ENCODE measurements around the gene OR1A2. TPM values are rescaled to one million over a fixed set of nuclear protein-coding genes. Genes with fewer than 3 reads are reported as not detected.

Gene OR1A2
- total and polyA plus RNA-seq, 2 of the 13 experiments (the other 11 are each of a cell fraction or from before 2014, with no cell fraction given), result not detected

DNA sequence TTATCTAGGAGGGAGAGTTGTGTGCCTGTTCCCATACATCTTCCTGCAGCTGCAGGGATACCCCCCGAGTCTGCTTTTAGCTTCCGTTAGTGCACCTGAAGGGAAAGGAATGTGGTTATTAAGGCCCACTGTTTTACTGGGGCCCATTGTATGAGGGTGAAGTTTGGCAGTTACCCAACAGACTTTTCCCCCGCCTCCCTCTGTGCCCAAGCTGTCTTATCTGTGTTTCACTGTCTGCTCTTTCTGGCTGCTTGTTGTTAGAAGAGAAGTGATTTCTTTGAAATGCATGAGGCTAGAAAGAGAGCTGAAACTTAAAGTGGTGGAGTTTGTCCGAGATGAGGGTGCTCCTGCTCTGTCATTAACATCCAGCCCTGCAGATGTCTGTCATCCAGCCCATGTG is 7.4 kb upstream of the OR1A2 start:
- Histone ChIP-seq H3K9ac (ENCODE audit: insufficient read depth, low read depth, low read length) (no peak overlapping the region), H3K4me3 (replicated peaks in 1 of 3; ENCODE audit: insufficient read depth in 1 of 3, low read depth in 2 of 3, low read length in 3 of 3) (no peak overlapping the region), H3K4me2 (ENCODE audit: low read depth, low read length) (no peak overlapping the region), H3K27me3 (ENCODE audit: control insufficient read depth in 1 of 2, insufficient read depth in 2 of 2, low read length in 2 of 2) (no peaks in the 10 kb centered on the region), H3K9me3 (ENCODE audit: low read length) (no peaks in the 10 kb centered on the region), H2AFZ (ENCODE audit: low read length) (no peak overlapping the region), H3K36me3 (replicated peaks in 1 of 2; ENCODE audit: control insufficient read depth in 1 of 2, insufficient read depth in 2 of 2, low read length in 2 of 2) (no peaks in the 10 kb centered on the region), H3K79me2 (ENCODE audit: insufficient read depth, low read length) (no peaks in the 10 kb centered on the region), H3K4me1 (ENCODE audit: insufficient read depth, low read length) (no peaks in the 10 kb centered on the region), H4K20me1 (ENCODE audit: insufficient read depth, low read length) (no peaks in the 10 kb centered on the region), H3K27ac (ENCODE audit: extremely low read length, insufficient read depth, low read length) (no peak overlapping the region)
- BruUV-seq (replicated peaks), result no TSS peak
- ChIA-PET POLR2A (no interaction called here), CTCF (ENCODE audit: low intra/inter-chr PET ratio, low total read pairs) (no interaction called here)
- no peak for TF ChIP-seq ZFP90 (CRISPR knock-in tag; IDR thresholded peaks at IDR 0.05; ENCODE audit: borderline replicate concordance)
- TF ChIP-seq, protein P1, sequence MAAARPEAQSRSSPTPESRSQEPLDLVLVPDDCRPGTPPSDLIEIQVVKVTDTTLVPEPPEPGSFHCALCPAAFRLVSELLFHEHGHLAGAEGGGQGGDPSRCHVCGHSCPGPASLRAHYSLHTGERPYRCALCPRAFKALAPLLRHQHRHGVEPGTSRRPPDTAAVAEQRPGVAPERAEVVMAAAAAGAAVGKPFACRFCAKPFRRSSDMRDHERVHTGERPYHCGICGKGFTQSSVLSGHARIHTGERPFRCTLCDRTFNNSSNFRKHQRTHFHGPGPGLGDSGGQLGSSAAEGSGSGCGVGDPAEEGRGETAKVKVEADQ (CRISPR knock-in tag; IDR thresholded peaks at IDR 0.05; ENCODE audit: borderline replicate concordance), result no peak
- TF ChIP-seq RARG (CRISPR knock-in tag; IDR thresholded peaks at IDR 0.05; ENCODE audit: low read depth), result no peak
- TF ChIP-seq ZNF224 (CRISPR knock-in tag; IDR thresholded peaks at IDR 0.05), result no peak
- no peak for TF ChIP-seq ATF7-NPFF (CRISPR knock-in tag; IDR thresholded peaks at IDR 0.05; ENCODE audit: low read depth)
- in situ Hi-C loops (cut with HindIII; ENCODE audit: extremely low pct_ligation_motif_present, low pct_unique_long_range_greater_than_20kb) (no loop called here), intact Hi-C loops (cut with micrococcal nuclease; ENCODE audit: unreplicated experiment) (no loop called here)
- FAIRE-seq, result no peak
- ATAC-seq, result no peak
- WGBS (ENCODE audit: low lambda C conversion rate), result 3% methylated on average over 4 of the region's 4 CpGs
- no peak for DNase-seq (ENCODE audit: low spot score)

DNA sequence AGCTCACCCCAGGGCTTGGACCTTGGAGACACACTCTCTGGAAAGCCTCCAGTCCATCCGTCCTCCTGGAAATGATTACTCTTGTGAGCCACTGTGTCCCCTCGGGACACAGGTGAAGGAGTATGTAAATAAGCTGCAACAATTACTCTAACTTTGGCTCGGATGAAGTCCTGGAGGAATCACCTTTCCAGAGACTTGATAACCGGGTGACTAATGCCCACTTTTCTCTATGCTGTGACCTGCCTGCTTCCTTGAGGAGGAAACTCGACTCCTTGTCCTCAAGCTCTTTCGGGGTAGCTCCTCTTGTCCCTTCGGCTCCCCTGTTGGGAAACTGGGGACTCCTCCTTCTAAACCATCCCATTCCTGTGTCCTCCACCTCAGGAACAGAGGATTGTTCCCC is 10.0 kb downstream of the OR1A2 start, which contains the start of gene OR1A1:
Gene OR1A1 (plus strand): TSS at position 301 of the 400 bp plus-strand sequence. CDS start 7,954 bp downstream, outside the sequence.
- ChIA-PET CTCF (ENCODE audit: low intra/inter-chr PET ratio, low total read pairs) (no interaction called here), POLR2A (no interaction called here)
- intact Hi-C loops (cut with micrococcal nuclease; ENCODE audit: unreplicated experiment), result no loop called here
- WGBS (ENCODE audit: low lambda C conversion rate), result 0% methylated on average over 4 of the region's 7 CpGs
- Histone ChIP-seq H3K27ac (ENCODE audit: extremely low read length, insufficient read depth, low read length) (no peak within 1 kb of the TSS), H3K9ac (ENCODE audit: insufficient read depth, low read depth, low read length) (no peak within 1 kb of the TSS), H3K4me2 (ENCODE audit: low read depth, low read length) (no peak within 1 kb of the TSS), H3K4me1 (ENCODE audit: insufficient read depth, low read length) (no peaks in the 10 kb centered on the region), H3K9me3 (ENCODE audit: low read length) (no peaks in the 10 kb centered on the region; the same call in 1 of the 2 replicates), H2AFZ (ENCODE audit: low read length) (no peak within 1 kb of the TSS), H3K27me3 (ENCODE audit: control insufficient read depth in 1 of 2, insufficient read depth in 2 of 2, low read length in 2 of 2) (peaks cover 0 to 5% of the 10 kb centered on the region in 2 experiments; a peak in 2 of 5 replicates), H3K79me2 (ENCODE audit: insufficient read depth, low read length) (no peaks in the 10 kb centered on the region), H3K4me3 (replicated peaks in 1 of 3; ENCODE audit: insufficient read depth in 1 of 3, low read depth in 2 of 3, low read length in 3 of 3) (no peak within 1 kb of the TSS), H3K36me3 (replicated peaks in 1 of 2; ENCODE audit: control insufficient read depth in 1 of 2, insufficient read depth in 2 of 2, low read length in 2 of 2) (no peaks in the 10 kb centered on the region), H4K20me1 (ENCODE audit: insufficient read depth, low read length) (no peaks in the 10 kb centered on the region)
- in situ Hi-C loops (cut with HindIII; ENCODE audit: extremely low pct_ligation_motif_present, low pct_unique_long_range_greater_than_20kb), result no loop called here
- DNase-seq (ENCODE audit: low spot score) (no peak), ATAC-seq (no peak), FAIRE-seq (no peak)
- no TSS peak for BruUV-seq (replicated peaks)
- TF ChIP-seq ATF4 (CRISPR knock-in tag; IDR thresholded peaks at IDR 0.05) (no peak), MAFF (IDR thresholded peaks at IDR 0.05; ENCODE audit: low read depth, low read length) (no peak), U2AF1 (optimal IDR thresholded peaks at IDR 0.05; ENCODE audit: low read depth, low read length) (no peak), ZNF441 (CRISPR knock-in tag; IDR thresholded peaks at IDR 0.05; ENCODE audit: borderline replicate concordance) (no peak), FOSL1 (CRISPR knock-in tag; IDR thresholded peaks at IDR 0.05; ENCODE audit: borderline replicate concordance) (no peak), SIX4 (CRISPR knock-in tag; IDR thresholded peaks at IDR 0.05) (no peak), TARDBP (CRISPR knock-in tag; IDR thresholded peaks at IDR 0.05) (no peak), ZKSCAN5 (CRISPR knock-in tag; IDR thresholded peaks at IDR 0.05) (no peak), ZNF724P (CRISPR knock-in tag; IDR thresholded peaks at IDR 0.05; ENCODE audit: borderline replicate concordance) (no peak), GABPA (IDR thresholded peaks at IDR 0.05; ENCODE audit: low read depth, low read length) (no peak), GABPA (CRISPR knock-in tag; IDR thresholded peaks at IDR 0.05; ENCODE audit: low read depth) (no peak), ZNF792 (CRISPR knock-in tag; IDR thresholded peaks at IDR 0.05) (no peak)
- TF ChIP-seq, protein P2, sequence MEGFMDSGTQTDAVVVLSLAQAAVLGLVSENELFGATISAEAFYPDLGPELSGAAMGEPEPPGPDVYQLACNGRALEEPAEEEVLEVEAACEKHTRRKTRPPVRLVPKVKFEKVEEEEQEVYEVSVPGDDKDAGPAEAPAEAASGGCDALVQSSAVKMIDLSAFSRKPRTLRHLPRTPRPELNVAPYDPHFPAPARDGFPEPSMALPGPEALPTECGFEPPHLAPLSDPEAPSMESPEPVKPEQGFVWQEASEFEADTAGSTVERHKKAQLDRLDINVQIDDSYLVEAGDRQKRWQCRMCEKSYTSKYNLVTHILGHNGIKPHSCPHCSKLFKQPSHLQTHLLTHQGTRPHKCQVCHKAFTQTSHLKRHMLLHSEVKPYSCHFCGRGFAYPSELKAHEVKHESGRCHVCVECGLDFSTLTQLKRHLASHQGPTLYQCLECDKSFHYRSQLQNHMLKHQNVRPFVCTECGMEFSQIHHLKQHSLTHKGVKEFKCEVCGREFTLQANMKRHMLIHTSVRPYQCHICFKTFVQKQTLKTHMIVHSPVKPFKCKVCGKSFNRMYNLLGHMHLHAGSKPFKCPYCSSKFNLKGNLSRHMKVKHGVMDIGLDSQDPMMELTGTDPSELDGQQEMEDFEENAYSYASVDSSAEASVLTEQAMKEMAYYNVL (CRISPR knock-in tag; IDR thresholded peaks at IDR 0.05; ENCODE audit: borderline replicate concordance), result no peak

Measured in HepG2 (cell line).